SHP77 (cell line): Measurements from ENCODE around the gene ANKRD13A.
A peak's percentile ranks its signal among the peaks of the same experiment; 100 is the strongest.
"Not testable (repeated sequence)": the region's sequence is repeated elsewhere in the genome, so short reads cannot be mapped to it uniquely, and the experiment has no call there.

Experiments used
- DNase-seq, 2 experiments: peaks; one replicate each; lab custom pipeline; 2025; lab: John Stamatoyannopoulos, UW

Gene ANKRD13A

DNA sequence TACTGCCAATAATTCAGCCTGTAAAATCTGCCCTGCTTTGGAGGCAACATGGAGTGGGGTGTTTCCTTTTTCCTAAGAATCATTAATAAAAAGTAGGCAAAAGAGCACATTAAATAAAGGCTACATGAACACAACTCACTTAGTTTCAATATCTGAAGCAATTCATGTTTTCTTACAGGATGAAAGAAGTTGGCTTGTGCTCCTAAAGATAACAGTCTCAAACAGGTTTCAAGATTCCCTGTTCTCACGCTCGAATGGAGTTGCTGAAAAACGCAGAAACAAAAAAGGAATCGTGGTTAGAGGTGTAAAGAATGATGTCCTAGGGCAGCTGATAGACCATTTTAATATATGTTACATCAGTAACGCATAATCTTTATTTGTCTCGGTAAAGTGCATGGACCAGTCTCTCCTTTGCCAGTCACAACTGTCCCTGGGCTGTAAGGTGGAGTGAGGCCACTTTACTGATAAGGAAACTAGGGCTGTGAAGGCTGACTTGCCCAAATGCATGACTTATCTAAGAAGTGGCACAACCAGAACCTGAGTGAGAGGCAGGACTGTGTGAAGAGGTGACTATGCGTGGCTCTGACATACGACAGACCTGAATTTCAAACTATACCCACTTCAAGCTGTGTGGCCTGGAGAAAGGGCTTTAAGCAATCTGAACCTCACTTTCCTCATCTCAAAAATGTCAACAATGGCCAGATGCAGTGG, 15.6 kb upstream of the ANKRD13A start:
- DNase-seq: no peak

DNA sequence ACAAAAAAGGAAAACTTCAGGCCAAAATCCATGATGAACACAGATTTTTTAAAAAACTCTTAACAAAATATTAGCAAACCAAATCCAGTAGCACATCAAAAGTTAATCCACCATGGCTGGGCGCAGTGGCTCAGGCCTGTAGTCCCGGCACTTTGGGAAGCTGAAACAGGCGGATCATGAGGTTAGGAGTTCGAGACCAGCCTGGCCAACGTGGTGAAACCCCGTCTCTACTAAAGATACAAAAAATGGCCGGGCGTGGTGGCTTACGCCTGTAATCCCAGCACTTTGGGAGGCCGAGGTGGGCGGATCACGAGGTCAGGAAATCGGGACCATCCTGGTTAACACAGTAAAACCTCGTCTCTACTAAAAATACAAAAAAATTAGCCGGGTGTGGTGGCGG, 13.0 kb upstream of the ANKRD13A start:
- not testable (repeated sequence) for DNase-seq

DNA sequence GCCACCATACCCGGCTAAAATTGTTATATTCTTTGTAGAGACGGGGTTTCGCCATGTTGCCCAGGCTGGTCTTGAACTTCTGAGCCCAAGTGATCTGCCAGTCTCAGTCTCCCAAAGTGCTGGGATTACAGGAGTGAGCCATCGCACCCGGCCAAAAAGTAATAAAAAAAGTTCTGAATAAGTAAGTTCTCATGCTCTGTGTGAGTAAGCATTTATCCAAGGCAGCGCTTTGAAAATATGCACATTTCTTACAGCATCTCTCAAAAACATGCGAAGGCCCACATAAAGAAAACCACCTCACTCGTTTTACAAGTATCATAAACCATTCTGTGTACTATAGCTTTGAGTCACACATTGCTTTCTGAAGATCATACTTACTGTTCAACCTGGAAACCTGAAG, 11.6 kb upstream of the ANKRD13A start:
- DNase-seq: no peak

DNA sequence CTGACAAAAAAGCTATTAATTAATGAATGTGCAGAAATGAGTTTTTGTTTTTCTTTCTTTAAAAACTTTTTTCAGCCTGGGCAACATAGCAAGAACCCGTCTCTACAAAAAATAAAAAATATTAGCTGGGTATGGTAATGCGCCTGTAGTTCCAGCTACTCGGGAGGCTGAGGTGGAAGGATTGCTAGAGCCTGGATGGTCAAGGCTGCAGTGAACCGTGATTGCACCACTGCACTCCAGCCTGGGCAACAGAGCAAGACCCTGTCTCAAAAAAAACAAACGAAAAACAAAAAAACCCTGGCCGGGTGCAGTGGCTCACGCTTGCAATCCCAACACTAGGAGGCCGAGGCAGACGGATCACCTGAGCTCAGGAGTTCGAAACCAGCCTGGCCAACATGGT, 11.0 kb upstream of the ANKRD13A start:
- no peak for DNase-seq

DNA sequence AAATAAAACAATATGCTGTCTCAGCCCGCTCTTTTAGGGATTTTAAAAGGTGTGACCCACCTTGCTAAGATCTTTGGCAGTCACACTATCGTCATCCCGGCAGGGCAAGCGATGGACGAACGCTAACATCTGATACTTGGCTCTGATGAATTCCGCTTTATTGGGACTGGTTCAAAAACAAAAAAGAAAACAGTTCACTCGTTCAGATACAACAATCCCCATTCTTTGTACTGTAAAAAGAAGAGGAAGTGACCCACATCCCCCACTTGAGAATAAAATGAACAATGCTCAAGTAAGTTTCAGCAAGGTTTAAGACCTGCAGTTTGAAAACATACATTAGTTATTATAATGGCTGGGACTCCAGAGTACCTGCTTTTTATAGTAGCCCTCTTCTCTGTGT, 10.3 kb upstream of the ANKRD13A start:
- DNase-seq: no peak

DNA sequence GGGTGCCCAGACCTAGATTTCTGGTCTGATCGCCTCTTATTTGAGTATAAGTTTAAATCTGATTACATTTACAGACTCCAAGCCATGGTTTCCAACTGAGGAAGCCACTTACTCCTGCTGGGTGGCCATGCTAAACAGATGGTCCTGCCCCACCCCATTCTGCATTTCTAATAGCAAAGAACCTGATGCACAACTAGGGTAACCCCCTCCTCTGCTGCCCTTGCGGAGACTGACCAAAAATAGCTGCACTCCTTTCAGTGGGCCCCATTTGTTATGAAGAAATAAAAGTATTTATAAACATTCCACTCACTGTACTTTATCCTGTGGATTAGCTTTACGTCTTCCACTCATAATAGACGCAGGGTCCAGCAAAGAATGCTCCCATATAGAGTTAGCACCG, 9.8 kb upstream of the ANKRD13A start:
- DNase-seq: no peak

DNA sequence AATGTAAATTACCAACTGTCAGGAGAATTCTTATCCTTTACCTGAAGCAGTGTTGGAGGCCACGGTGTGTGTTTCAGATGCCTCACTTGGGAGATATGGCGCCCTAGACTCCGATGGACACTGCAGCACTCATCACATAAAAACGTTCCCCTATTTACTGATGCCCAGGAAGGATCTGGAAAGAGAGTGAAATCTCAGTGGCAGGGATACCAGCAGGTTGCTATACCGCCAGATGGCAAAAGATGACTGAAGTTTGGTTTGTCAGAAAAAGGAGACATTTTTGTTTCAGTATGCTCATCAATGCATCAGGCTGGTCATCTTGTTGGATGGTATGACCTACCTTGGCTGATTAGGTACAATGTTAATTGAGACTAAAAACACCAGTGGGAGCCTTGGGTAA, 7.6 kb upstream of the ANKRD13A start:
- DNase-seq: no peak

DNA sequence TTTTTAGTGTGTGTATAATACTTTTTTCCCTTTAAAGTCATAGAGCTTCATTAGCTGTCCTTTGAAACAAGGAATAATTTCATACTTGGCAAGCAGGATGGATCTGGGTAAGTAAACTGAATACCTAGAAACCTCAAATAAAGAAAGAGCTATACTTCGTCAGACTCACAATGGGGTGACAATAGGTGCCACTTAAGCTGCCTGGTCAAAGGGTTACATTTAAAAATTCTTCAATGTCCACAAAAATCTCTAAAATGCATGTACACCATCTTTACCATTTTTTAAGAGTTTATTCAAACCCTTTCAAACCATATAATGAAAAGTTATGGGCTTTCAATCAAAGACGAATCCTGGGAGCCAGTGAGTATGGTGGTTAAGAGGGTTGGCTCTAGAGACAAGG, 6.1 kb upstream of the ANKRD13A start:
- DNase-seq: no peak

DNA sequence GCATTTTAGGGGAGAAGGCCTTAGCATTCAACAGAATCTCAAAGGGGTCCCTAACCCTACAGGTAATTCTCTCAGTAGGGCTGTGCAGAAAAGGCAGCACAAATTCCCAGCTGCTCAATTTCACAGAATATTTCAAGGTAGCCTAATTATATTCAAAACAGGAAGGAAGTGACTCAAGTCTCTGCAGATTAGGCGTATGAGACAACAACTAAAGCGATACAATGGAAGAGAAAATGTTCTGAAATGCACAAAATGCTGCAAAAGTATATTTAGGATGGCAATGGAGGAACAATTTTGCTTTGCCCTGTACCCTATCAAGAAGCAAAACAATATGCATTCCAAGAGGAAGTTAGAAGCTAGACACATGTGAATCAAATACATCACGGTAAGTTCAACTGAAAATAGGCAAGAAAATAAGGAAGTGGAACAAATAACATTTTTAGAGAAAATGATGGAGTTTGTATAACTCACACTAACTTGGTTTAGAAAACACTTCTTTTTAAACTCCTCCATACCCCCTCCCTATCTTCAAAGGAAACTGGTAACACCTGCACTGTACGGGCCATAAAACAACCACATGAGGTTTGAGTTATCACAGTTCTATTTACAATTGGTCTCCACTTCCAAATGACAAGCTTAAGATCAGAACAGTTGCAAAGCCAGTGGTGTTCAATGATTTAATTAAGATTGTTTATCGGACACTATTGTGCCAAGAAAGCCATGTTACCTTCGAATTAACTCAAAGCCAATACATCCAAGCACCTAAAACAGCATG, 4.6 kb upstream of the ANKRD13A start:
- DNase-seq: no peak

DNA sequence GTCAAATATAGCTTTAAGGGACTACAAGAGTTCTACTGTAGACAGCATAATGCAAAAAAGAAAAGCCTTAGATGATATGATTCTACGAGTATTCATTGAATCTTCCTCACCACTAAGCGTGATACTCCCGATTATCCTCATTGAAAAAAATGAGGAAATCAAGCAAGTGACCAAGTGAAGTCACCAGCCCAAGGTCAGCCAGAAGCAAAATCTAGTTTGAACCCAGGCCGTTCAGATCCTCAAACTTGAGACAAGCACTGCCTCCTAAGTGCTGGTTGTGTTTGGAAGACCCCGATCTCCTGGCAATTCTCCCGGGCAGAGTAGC, 3.9 kb upstream of the ANKRD13A start:
- no peak for DNase-seq

DNA sequence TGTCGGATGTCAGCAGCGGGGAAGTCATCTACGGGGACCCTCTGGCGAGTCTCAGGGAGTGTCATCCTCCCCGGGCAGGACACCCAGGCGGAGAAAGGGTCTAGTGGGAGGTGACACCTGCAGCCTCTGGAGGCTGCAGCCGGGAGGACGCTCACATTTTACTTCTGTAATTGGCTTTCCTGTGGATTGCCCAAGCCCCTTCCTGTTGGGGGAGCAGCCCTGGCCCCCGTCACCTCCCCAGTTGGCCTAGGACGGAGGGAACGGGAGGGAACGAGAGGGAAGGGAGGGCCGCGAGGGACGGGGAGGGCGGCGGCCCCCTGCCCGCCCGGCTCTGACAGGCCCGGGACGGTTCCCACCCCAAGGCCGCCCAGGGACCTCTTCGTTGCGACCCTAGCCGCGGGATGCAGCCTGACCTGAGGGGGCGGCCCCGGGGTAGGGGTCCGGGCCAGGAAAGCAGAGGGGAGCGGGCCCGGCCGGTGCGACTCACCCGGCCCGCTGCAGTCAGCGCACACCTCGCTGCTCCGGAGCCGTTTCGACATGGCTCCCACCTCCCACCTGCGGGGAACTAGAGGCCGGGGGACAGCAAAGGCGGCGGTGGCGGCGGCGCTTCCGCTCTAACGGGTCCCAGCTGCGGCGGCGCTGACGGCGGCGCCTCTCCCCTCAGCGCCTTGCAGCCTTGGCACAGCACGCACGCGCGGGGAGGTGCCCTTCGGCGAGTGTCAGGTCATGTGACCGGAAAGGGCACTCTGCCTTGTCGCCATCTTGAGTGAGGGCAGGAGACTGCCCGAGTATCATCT, 3.3 kb upstream of the ANKRD13A start, which contains the start of gene GIT2:
Gene GIT2, minus strand, starts transcription at position 683 of the 797 bp plus-strand sequence. Its CDS starts 144 bp downstream, at position 539.
- peak; percentile 92 to 98 for DNase-seq

DNA sequence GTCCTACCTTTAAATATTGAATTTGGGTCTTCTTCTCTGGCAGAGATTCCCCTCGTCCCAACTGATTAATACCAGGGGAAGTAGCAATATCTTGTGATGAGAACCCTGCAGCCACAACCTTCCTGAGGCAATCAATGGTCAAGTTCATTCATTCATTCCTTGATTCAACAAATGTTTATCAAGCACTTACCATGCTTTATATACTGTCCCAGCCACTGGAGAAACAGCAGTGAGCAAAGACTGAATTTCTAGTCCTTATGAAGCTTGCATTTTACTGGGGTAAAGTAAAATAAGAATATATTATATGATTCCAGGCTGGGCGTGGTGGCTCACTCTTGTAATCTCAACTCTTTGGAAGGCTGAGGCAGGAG, 2.8 kb upstream of the ANKRD13A start:
- DNase-seq: no peak

DNA sequence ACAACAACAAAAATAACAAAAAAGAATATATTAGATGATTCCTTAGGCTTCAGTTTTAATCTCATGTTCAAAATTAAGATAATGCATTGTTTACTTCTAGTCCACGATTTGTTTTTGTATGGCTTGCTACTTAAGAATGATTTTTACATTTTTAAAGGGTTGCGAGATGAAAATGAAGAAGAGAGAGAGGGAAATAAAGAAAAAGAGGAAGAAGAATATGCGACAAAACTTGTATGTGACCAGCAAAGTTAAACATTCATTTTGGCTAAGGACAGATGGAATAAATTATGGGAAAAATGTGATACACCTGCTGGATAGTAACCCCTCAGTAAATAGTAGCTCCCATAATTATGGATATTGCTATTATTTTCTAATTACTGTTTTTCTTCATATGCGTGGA, 1.8 kb upstream of the ANKRD13A start:
- no peak for DNase-seq

DNA sequence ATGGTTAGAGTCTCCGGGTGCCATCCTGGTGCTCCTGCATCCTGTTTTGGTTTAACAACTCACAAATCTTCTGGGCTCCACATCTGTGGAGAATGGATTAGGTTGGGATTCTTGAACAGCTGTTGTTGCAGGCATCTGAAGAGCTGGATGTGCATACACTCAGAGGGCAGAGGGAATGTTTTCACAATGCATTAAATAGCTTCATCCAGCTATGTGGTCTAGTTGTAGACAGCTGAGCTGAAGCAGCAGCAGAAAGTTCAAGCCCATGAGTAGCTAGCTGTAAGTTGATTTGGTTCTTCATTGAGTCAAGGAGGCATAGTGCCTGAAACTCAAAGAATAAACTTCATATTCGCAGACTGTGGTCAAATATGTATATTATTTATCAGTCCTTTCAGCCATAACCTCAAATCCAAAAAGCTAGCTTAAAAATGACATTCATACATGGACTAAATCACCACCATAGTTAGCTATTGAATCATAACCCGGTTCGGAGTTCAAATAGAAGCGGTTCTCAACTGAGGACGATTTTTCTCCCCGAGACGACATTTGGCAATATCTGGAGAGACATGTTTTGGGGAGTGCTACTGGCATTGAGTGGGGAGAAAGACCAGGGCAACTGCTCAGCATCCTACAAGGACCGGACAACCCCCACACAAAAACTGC, 858 bp upstream of the ANKRD13A start:
- DNase-seq: no peak

DNA sequence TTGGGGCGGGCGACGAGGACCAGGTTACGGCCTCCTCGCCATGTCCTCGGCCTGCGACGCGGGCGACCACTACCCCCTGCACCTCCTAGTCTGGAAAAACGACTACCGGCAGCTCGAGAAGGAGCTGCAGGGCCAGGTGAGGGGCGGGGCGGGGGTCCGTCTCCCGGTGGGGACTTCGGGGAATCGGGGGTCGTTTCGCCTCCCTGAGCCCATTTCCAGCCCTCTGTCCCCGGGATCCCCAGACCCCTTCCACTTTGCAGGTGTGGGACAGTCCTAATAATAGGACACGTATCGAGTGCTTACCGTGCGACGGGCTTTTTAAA, 380 bp downstream of the ANKRD13A start:
- no peak for DNase-seq

DNA sequence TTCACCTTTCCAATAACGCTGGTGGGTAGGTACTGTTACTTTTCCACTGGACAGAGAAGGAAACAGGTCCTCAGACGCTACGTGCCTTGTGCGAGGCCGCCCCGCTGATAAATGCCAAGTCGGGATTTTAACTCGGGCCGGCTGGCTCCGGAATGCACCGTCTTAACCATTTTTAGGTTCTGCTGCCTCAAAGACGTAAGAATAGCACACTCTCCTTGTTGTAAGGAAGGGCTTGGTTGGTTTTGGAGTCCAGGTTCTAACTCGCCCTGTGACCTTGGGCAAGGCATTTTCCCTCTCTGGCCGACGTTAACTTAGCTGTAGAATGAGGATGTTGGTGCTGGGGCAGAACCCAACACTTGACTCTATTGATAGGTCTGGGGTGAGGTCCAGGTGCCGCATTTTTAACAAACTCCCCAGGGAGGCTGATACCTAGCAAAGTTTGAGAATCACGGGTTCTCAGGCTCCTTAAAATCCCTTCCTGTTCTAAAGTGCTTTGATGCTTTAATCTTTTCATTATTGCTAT, 814 bp downstream of the ANKRD13A start:
- DNase-seq: no peak

DNA sequence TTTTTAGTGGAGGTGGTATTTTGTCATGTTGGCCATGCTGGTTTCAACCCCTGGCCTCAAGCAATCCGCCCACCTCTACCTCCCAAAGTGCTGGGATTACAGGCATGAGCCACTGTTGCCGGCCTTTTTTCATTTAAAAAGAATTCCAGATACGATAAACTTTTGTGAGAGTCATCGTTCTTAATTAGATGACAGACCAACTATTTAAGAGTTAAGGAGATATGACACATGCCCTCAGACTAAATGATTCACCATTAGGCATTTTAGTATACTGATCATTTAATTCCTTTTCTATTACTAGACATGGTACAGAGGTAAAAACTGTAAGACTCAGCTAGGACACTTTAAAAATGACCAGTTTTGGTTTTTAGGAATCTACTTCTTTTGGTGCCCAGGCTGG, 2.4 kb downstream of the ANKRD13A start:
- no peak for DNase-seq

DNA sequence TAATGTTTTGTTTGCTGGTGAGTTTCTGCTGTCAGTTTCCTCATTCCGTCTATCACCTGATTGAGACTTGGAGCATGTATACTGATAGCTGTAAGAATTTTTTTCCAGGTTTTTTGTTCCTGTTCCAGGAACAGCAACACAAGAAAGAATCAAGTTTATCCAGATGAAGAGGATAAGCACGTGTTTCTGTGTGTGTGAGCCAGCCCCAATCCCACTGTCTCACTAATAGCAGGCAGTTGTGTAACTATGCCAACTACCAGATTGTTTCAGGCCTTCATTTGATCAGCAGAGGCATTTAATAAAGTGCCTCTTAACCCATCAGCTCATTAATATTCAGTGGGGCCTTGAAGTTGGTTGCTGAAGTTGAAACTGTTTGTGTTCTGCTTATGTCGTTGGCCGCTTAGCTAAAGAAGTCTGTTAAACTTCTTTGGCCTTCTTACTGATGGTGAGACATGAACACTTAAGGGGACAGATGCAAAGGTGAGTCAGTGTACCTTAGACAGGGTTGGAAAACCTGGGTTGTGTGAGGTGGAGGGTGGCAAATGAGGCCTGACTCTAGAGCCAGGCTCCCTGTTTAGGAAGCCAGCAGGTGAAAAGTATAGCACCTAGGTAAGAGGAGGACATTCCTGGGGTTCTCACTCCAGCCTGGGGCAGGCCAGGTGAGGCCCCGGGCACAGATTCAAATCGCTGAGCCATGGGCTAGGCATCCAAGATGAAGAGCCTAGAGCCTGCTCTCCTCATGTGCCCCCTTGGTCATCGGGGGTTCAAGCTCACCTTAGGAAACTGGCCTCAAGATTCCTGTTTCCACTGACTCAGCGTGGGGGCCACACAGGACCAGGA, 3.7 kb downstream of the ANKRD13A start:
- no peak for DNase-seq

DNA sequence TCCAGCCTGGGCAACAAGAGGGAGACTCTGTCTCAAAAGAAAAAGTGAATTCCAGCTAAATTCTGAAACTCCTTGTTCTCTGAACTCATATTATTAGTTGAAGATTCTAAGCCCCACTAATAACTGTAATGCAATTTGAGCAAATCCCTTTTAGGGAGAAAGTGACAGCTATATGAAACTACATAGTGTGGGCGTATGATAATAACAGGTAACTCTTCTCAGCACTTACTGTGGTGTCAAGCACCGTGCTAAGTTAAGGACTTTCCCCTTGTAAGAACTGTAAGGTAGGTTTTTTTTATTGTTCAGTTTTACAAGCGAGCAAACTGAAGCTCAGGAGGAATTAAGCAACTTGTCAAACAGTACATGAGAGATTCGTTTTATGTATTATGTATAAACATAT, 5.4 kb downstream of the ANKRD13A start:
- no peak for DNase-seq

DNA sequence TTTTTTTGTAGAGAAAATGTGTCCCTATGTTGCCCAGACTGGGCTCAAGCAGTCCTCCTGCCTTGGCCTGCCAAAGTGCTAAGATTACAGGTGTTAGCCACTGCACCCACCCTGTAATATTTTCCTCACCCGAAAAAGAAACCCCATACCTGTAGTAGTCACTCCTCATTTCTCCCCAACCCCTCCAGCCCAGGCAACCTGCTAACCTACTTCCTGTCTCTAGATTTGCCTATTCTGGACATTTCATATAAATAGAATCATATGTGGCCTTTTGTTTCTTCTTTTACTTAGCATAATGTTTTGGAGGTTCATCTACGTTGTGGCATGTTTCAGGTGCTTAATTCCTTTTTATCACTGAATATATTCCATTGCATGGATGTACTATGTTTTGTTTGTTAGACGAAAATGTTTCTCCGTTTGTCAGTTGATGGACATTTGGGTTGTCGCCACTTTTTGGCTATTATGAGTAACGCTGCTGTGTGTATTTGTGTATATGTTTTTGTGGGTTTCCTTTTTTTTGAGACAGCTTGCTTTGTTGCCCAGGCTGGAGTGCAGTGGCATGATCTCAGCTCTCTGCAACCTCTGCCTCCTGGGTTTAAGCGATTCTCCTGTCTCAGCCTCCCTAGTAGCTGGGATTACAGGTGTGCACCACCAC, 6.2 kb downstream of the ANKRD13A start:
- DNase-seq: no peak

DNA sequence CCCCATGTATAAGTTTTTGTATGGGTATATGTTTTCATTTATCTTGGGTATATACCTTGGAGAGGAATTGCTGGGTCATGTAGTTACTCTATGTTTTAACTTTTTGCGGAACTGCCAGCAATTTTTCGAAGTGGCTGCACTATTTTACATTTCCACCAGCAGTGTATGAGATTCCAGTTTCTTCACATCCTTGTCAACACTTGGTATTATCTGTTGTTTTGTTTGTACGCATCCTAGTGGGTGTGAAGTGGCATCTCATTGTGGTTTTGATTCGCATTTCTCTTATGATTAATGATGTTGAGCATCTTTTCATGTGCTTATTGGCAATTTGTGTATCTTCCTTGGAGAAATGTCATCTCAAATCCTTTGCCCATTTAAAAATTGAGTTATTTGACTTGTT, 6.9 kb downstream of the ANKRD13A start:
- no peak for DNase-seq
